Neural cell (in vitro differentiated cells): Measurements from ENCODE around the gene PLA2G2F. TPM values are rescaled to one million over a fixed set of nuclear protein-coding genes. Genes with fewer than 3 reads are reported as not detected.

ENCODE experiments used
- H2AFZ ChIP-seq: fragments of 200-600, 300-800 bp; sonication (generic), shearing (Covaris generic); 2 replicates; pipeline ENCODE4 v1.6.0; 2014; ENCODE audit warnings: low read depth, mild to moderate bottlenecking, antibody characterized with exemption, low read length, moderate library complexity
- H3F3A ChIP-seq: fragments of 200-600 bp; shearing (Covaris generic); 2 replicates; pipeline ENCODE4 v1.6.1; 2016; ENCODE audit warnings: mild to moderate bottlenecking, moderate library complexity, mixed read lengths, antibody characterized with exemption, low read length; ENCODE audit not compliant: insufficient read depth, poor library complexity, severe bottlenecking
- H3K27ac ChIP-seq: fragments of 200-600, 300-800 bp; sonication (generic), shearing (Covaris generic); 2 replicates; pipeline ENCODE4 v1.5.1; 2014; ENCODE audit warnings: mild to moderate bottlenecking, low read length, moderate library complexity
- H3K27me3 ChIP-seq: fragments of 300-800, 200-600 bp; sonication (generic), shearing (Covaris generic); 2 replicates; pipeline ENCODE4 v1.6.0; 2014; ENCODE audit warnings: mild to moderate bottlenecking, low read depth, low read length, moderate library complexity; ENCODE audit not compliant: insufficient read depth
- H3K36me3 ChIP-seq: fragments of 300-800, 200-600 bp; sonication (generic), shearing (Covaris generic); 2 replicates; pipeline ENCODE4 v1.5.1; 2014; ENCODE audit warnings: mild to moderate bottlenecking, antibody characterized with exemption, low read length, moderate library complexity; ENCODE audit not compliant: insufficient read depth
- H3K4me2 ChIP-seq: fragments of 300-800, 200-600 bp; sonication (generic), shearing (Covaris generic); 2 replicates; pipeline ENCODE4 v1.6.0; 2014; ENCODE audit warnings: mild to moderate bottlenecking, low read length
- H3K4me3 ChIP-seq: fragments of 300-800, 200-600 bp; sonication (generic), shearing (Covaris generic); 2 replicates; pipeline ENCODE4 v1.5.1; 2014; ENCODE audit warnings: mild to moderate bottlenecking, low read length, moderate library complexity
- H3K79me2 ChIP-seq: fragments of 200-600 bp; shearing (Covaris generic); replicated peaks from 2 replicates; pipeline ENCODE4 v1.6.0; 2014; ENCODE audit warnings: mild to moderate bottlenecking, low read length, moderate library complexity; ENCODE audit not compliant: insufficient read depth
- H3K9ac ChIP-seq: fragments of 300-800, 200-600 bp; sonication (generic), shearing (Covaris generic); 2 replicates; pipeline ENCODE4 v1.6.1; 2016; ENCODE audit warnings: mild to moderate bottlenecking, low read length, mixed read lengths
- H3K9me2 ChIP-seq: fragments of 200-600 bp; shearing (Covaris generic); 2 replicates; pipeline ENCODE4 v1.6.1; 2016; ENCODE audit warnings: mild to moderate bottlenecking, low read length, mixed read lengths; ENCODE audit not compliant: insufficient read depth
- H3K9me3 ChIP-seq: fragments of 200-600, 300-800 bp; sonication (generic), shearing (Covaris generic); 2 replicates; pipeline ENCODE4 v1.6.1; 2016; ENCODE audit warnings: mild to moderate bottlenecking, mixed run types, low read length, moderate library complexity, mixed read lengths
- H4K20me1 ChIP-seq: fragments of 200-600 bp; shearing (Covaris generic); 2 replicates; pipeline ENCODE4 v1.6.1; 2016; ENCODE audit warnings: mild to moderate bottlenecking, mixed run types; ENCODE audit not compliant: insufficient read depth
- CTCF ChIP-seq: fragments of 450-650 bp; IDR thresholded peaks from 2 replicates; pipeline ENCODE4 v1.5.1; 2014; ENCODE audit warnings: antibody characterized with exemption, mild to moderate bottlenecking, moderate library complexity; ENCODE audit not compliant: poor library complexity, severe bottlenecking
- EP300 ChIP-seq: fragments of 450-650 bp; conservative IDR thresholded peaks from 2 replicates; pipeline ENCODE4 v1.6.1; 2014; ENCODE audit warnings: antibody characterized with exemption, mild to moderate bottlenecking, moderate library complexity; ENCODE audit not compliant: poor library complexity, severe bottlenecking
- EZH2 ChIP-seq: fragments of 200-600, 300-800 bp; shearing (Covaris generic), sonication (generic); IDR thresholded peaks from 2 replicates; pipeline ENCODE4 v1.6.1; 2014; ENCODE audit warnings: antibody characterized with exemption, low read length, borderline replicate concordance, mild to moderate bottlenecking; ENCODE audit not compliant: insufficient read depth, poor library complexity, severe bottlenecking
- MXI1 ChIP-seq: fragments of 450-650 bp; conservative IDR thresholded peaks from 2 replicates; pipeline ENCODE4 v1.6.1; 2014; ENCODE audit warnings: antibody characterized with exemption, mild to moderate bottlenecking; ENCODE audit not compliant: poor library complexity, severe bottlenecking
- POLR2AphosphoS5 ChIP-seq: IDR thresholded peaks from 2 replicates; pipeline ENCODE4 v1.6.1; 2012
- RAD21 ChIP-seq: fragments of 450-650 bp; conservative IDR thresholded peaks from 2 replicates; pipeline ENCODE4 v1.6.1; 2014; ENCODE audit warnings: antibody characterized with exemption, mild to moderate bottlenecking, moderate library complexity
- SMC3 ChIP-seq: fragments of 450-650 bp; conservative IDR thresholded peaks from 2 replicates; pipeline ENCODE4 v1.6.1; 2014; ENCODE audit warnings: antibody characterized with exemption, mild to moderate bottlenecking, moderate library complexity; ENCODE audit not compliant: poor library complexity
- TAF1 ChIP-seq: IDR thresholded peaks from 2 replicates; pipeline ENCODE4 v1.6.1; 2012; ENCODE audit warnings: low read depth
- polyA plus RNA-seq: library from polyadenylated mRNA; depleted of rRNA; stranded (reverse); fragments of >200 nt; gene quantifications from 2 replicates; pipeline ENCODE4 v1.2.3, GENCODE V29; 2014
- TF ChIP-seq, protein P1 (sequence below): IDR thresholded peaks from 2 replicates; pipeline ENCODE4 v1.6.1; 2012; ENCODE audit warnings: borderline replicate concordance

The PLA2G2F gene
- polyA plus RNA-seq, 1 donor from 2014 or later: not detected

DNA sequence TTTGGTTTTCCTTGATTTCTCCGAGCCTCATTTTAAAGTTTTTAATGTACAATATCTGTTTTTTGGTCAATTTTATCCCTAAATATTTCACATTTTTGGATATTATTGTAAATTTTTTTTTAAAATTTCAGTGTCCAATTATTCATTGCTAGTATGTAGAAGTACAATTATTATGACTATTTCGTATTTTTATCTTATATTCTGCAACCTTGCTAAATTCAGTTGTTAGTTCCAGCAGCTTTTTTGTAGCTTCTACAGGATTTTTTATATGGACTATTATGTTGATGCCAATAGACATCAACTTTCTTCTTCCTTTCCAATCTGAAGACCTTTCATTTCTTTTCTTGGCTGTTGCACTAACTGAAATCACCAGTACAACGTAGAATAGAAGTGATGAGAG lies 4.1 kb upstream of the PLA2G2F start:
- H3K4me3 ChIP-seq: no peak overlapping the region
- H3F3A ChIP-seq: no peaks in the 10 kb centered on the region
- no peaks in the 10 kb centered on the region for H3K9me3 ChIP-seq
- H3K4me2 ChIP-seq: no peak overlapping the region
- H3K9me2 ChIP-seq: no peaks in the 10 kb centered on the region
- TF ChIP-seq RAD21: no peak
- TF ChIP-seq EP300: no peak
- TF ChIP-seq, protein P1, sequence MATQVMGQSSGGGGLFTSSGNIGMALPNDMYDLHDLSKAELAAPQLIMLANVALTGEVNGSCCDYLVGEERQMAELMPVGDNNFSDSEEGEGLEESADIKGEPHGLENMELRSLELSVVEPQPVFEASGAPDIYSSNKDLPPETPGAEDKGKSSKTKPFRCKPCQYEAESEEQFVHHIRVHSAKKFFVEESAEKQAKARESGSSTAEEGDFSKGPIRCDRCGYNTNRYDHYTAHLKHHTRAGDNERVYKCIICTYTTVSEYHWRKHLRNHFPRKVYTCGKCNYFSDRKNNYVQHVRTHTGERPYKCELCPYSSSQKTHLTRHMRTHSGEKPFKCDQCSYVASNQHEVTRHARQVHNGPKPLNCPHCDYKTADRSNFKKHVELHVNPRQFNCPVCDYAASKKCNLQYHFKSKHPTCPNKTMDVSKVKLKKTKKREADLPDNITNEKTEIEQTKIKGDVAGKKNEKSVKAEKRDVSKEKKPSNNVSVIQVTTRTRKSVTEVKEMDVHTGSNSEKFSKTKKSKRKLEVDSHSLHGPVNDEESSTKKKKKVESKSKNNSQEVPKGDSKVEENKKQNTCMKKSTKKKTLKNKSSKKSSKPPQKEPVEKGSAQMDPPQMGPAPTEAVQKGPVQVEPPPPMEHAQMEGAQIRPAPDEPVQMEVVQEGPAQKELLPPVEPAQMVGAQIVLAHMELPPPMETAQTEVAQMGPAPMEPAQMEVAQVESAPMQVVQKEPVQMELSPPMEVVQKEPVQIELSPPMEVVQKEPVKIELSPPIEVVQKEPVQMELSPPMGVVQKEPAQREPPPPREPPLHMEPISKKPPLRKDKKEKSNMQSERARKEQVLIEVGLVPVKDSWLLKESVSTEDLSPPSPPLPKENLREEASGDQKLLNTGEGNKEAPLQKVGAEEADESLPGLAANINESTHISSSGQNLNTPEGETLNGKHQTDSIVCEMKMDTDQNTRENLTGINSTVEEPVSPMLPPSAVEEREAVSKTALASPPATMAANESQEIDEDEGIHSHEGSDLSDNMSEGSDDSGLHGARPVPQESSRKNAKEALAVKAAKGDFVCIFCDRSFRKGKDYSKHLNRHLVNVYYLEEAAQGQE: no peak
- TF ChIP-seq MXI1: no peak
- no peak for TF ChIP-seq TAF1
- TF ChIP-seq CTCF: no peak
- no peak for TF ChIP-seq SMC3
- TF ChIP-seq EZH2: no peak
- TF ChIP-seq POLR2AphosphoS5: no peak
- no peaks in the 10 kb centered on the region for H3K27me3 ChIP-seq
- H3K9ac ChIP-seq: no peak overlapping the region
- no peaks in the 10 kb centered on the region for H3K36me3 ChIP-seq
- no peak overlapping the region for H2AFZ ChIP-seq
- no peak overlapping the region for H3K27ac ChIP-seq
- H3K79me2 ChIP-seq: no peaks in the 10 kb centered on the region
- no peaks in the 10 kb centered on the region for H4K20me1 ChIP-seq

- H3K9ac ChIP-seq: no peak overlapping the region
- H3K79me2 ChIP-seq: no peaks in the 10 kb centered on the region
- H3K27ac ChIP-seq: no peak overlapping the region
- no peaks in the 10 kb centered on the region for H3K9me3 ChIP-seq
- TF ChIP-seq MXI1 (no peak), CTCF (no peak), POLR2AphosphoS5 (no peak), RAD21 (no peak), EP300 (no peak)
- TF ChIP-seq, protein P1: no peak
- H3K36me3 ChIP-seq: no peaks in the 10 kb centered on the region
- no peak overlapping the region for H3K4me3 ChIP-seq
- no peaks in the 10 kb centered on the region for H3F3A ChIP-seq
- H3K9me2 ChIP-seq: no peaks in the 10 kb centered on the region
- H3K27me3 ChIP-seq: no peaks in the 10 kb centered on the region
- H4K20me1 ChIP-seq: no peaks in the 10 kb centered on the region
- no peak overlapping the region for H2AFZ ChIP-seq
- no peak overlapping the region for H3K4me2 ChIP-seq
These were observed 2.9 kb upstream of the PLA2G2F start for GRCh38 chr1:20136249-20136648.
